IMR-90 (cell line): ENCODE data around the gene MIEN1. TPM values are rescaled to one million over a fixed set of nuclear protein-coding genes. Genes with fewer than 3 reads are reported as not detected.

Experiments
- ATAC-seq: fragments of 200-7000 bp; cut with Tn5 transposase; 2 replicates; pipeline ENCODE4 v1.9.1; 2020; ENCODE audit warnings: low read depth, mild to moderate bottlenecking, moderate library complexity
- BruUV-seq: library from RNA; stranded (reverse); fragments of 400-500 nt; replicated peaks from 2 replicates; lab custom pipeline; 2021; lab: Mats Ljungman, UMichigan
- CTCF ChIA-PET: fragments of 300-600 bp; formaldehyde crosslinking; extraction: SDS; loops from one replicate; lab custom pipeline; 2021; ENCODE audit warnings: antibody characterized with exemption; lab: Yijun Ruan, JAX
- POLR2A ChIA-PET: fragments of 300-600 bp; sonication (Branson Sonifier 250); formaldehyde crosslinking; loops from one replicate; lab custom pipeline; 2022; ENCODE audit warnings: antibody characterized with exemption; ENCODE audit not compliant: unreplicated experiment; lab: Charles Lee
- DNase-seq: peaks from one replicate; pipeline ENCODE4 v3.0.0; 2013
- H2AFZ ChIP-seq: replicated peaks from 2 replicates; pipeline ENCODE3; 2013; ENCODE audit warnings: low read length, mild to moderate bottlenecking; ENCODE audit not compliant: poor library complexity
- H2AK5ac ChIP-seq: 2 replicates; pipeline ENCODE4 v1.6.1; 2013; ENCODE audit warnings: low read depth, low read length, inconsistent platforms
- H2AK9ac ChIP-seq: replicated peaks from 2 replicates; pipeline ENCODE3; 2013; ENCODE audit warnings: mild to moderate bottlenecking, low read depth, low read length, moderate library complexity; ENCODE audit not compliant: poor library complexity
- H2BK120ac ChIP-seq: 2 replicates; pipeline ENCODE4 v1.6.1; 2013; ENCODE audit warnings: low read depth, low read length, inconsistent platforms
- H2BK15ac ChIP-seq: 3 replicates; pipeline ENCODE4 v1.6.1; 2013; ENCODE audit warnings: low read depth, low read length, inconsistent platforms
- H2BK20ac ChIP-seq: 2 replicates; pipeline ENCODE4 v1.6.1; 2013; ENCODE audit warnings: low read depth, mild to moderate bottlenecking, inconsistent platforms, low read length, moderate library complexity
- H2BK5ac ChIP-seq: 2 replicates; pipeline ENCODE4 v1.6.1; 2013; ENCODE audit warnings: mild to moderate bottlenecking, low read depth, low read length, inconsistent platforms; ENCODE audit not compliant: poor library complexity, severe bottlenecking
- H3K14ac ChIP-seq: replicated peaks from 2 replicates; pipeline ENCODE4 v1.6.1; 2013; ENCODE audit warnings: low read depth, low read length, inconsistent platforms
- H3K18ac ChIP-seq: 2 replicates; pipeline ENCODE4 v1.6.1; 2013; ENCODE audit warnings: low read depth, low read length, control low read depth
- H3K23ac ChIP-seq: 2 replicates; pipeline ENCODE4 v1.6.1; 2013; ENCODE audit warnings: low read depth, low read length, inconsistent platforms
- H3K27ac ChIP-seq: 2 replicates; pipeline ENCODE4 v1.5.1; 2013; ENCODE audit warnings: mild to moderate bottlenecking, control low read depth, low read length; ENCODE audit not compliant: insufficient read depth
- H3K27me3 ChIP-seq: 2 replicates; pipeline ENCODE4 v1.6.1; 2013; ENCODE audit warnings: low read length; ENCODE audit not compliant: control insufficient read depth, insufficient read depth
- H3K36me3 ChIP-seq: 2 replicates; pipeline ENCODE4 v1.6.1; 2013; ENCODE audit warnings: low read length, mixed read lengths; ENCODE audit not compliant: control insufficient read depth, insufficient read depth
- H3K4ac ChIP-seq: 2 replicates; pipeline ENCODE4 v1.6.1; 2013; ENCODE audit warnings: low read depth, low read length, inconsistent platforms
- H3K4me1 ChIP-seq: 2 replicates; pipeline ENCODE4 v1.6.1; 2013; ENCODE audit warnings: low read length, mixed read lengths; ENCODE audit not compliant: control insufficient read depth, insufficient read depth
- H3K4me2 ChIP-seq: 2 replicates; pipeline ENCODE4 v1.6.1; 2013; ENCODE audit warnings: low read depth, mild to moderate bottlenecking, control low read depth, low read length, moderate library complexity
- H3K4me3 ChIP-seq: 2 replicates; pipeline ENCODE4 v1.5.1; 2013; ENCODE audit warnings: low read depth, mild to moderate bottlenecking, control low read depth, low read length, moderate library complexity; ENCODE audit not compliant: insufficient read depth
- H3K56ac ChIP-seq: 2 replicates; pipeline ENCODE4 v1.6.1; 2013; ENCODE audit warnings: low read length, inconsistent platforms; ENCODE audit not compliant: insufficient read depth; ENCODE audit errors: extremely low read depth
- H3K79me1 ChIP-seq, 2 experiments: 2 replicates each; pipeline ENCODE4 v1.6.1; 2013; ENCODE audit warnings: low read length in 2 of 2, inconsistent platforms in 1 of 2, low read depth in 1 of 2
- H3K9ac ChIP-seq: 2 replicates; pipeline ENCODE4 v1.6.1; 2013; ENCODE audit warnings: low read depth, low read length, control low read depth
- H3K9me1 ChIP-seq: 2 replicates; pipeline ENCODE4 v1.6.1; 2013; ENCODE audit warnings: low read length, inconsistent platforms; ENCODE audit not compliant: insufficient read depth
- H3K9me3 ChIP-seq: 2 replicates; pipeline ENCODE4 v1.6.1; 2013; ENCODE audit warnings: low read length; ENCODE audit not compliant: control insufficient read depth, insufficient read depth
- H4K20me1 ChIP-seq: 2 replicates; pipeline ENCODE4 v1.6.1; 2013; ENCODE audit warnings: low read length, inconsistent platforms; ENCODE audit not compliant: insufficient read depth
- H4K5ac ChIP-seq: 2 replicates; pipeline ENCODE4 v1.6.1; 2013; ENCODE audit warnings: mild to moderate bottlenecking, low read depth, low read length, control low read depth
- H4K8ac ChIP-seq, 2 experiments: 2 replicates each; pipeline ENCODE4 v1.6.1; 2013; ENCODE audit warnings: low read depth in 2 of 2, low read length in 2 of 2, control low read depth in 1 of 2, inconsistent platforms in 1 of 2
- H4K91ac ChIP-seq: 2 replicates; pipeline ENCODE4 v1.6.1; 2013; ENCODE audit warnings: low read depth, low read length, inconsistent platforms; ENCODE audit not compliant: insufficient read depth
- BHLHE40 ChIP-seq: fragments of 150-350 bp; IDR thresholded peaks from 2 replicates; pipeline ENCODE4 v1.6.1; 2016; ENCODE audit warnings: mild to moderate bottlenecking, low read depth, low read length
- CEBPB ChIP-seq: IDR thresholded peaks from 2 replicates; pipeline ENCODE4 v1.6.1; 2012; ENCODE audit warnings: low read depth, low read length, improper control_type of control experiment
- CHD1 ChIP-seq: IDR thresholded peaks from 2 replicates; pipeline ENCODE4 v1.6.1; 2012; ENCODE audit warnings: low read depth, low read length, improper control_type of control experiment
- FOS ChIP-seq: fragments of 150-350 bp; IDR thresholded peaks from 2 replicates; pipeline ENCODE4 v1.6.1; 2016; ENCODE audit warnings: low read depth, low read length
- MAFK ChIP-seq: IDR thresholded peaks from 2 replicates; pipeline ENCODE4 v1.6.1; 2012; ENCODE audit warnings: low read depth, low read length, improper control_type of control experiment
- MAZ ChIP-seq: IDR thresholded peaks from 2 replicates; pipeline ENCODE4 v1.6.1; 2012; ENCODE audit warnings: low read depth, mild to moderate bottlenecking, low read length, improper control_type of control experiment, moderate library complexity, borderline replicate concordance
- MXI1 ChIP-seq: IDR thresholded peaks from 2 replicates; pipeline ENCODE4 v1.6.1; 2012; ENCODE audit warnings: low read depth, mild to moderate bottlenecking, low read length, moderate library complexity, borderline replicate concordance
- NFE2L2 ChIP-seq: fragments of 150-350 bp; IDR thresholded peaks from 2 replicates; pipeline ENCODE4 v1.6.1; 2016; ENCODE audit warnings: low read depth, mild to moderate bottlenecking, low read length
- POLR2A ChIP-seq: IDR thresholded peaks from 2 replicates; pipeline ENCODE4 v1.6.1; 2012; ENCODE audit warnings: mild to moderate bottlenecking, low read depth, low read length
- RAD21 ChIP-seq: IDR thresholded peaks from 2 replicates; pipeline ENCODE4 v1.6.1; 2012; ENCODE audit warnings: low read length, improper control_type of control experiment
- RCOR1 ChIP-seq: IDR thresholded peaks from 2 replicates; pipeline ENCODE4 v1.6.1; 2012; ENCODE audit warnings: mild to moderate bottlenecking, low read length, improper control_type of control experiment; ENCODE audit not compliant: insufficient replicate concordance
- RFX5 ChIP-seq: IDR thresholded peaks from 2 replicates; pipeline ENCODE4 v1.8.0; 2012; ENCODE audit warnings: low read depth, mild to moderate bottlenecking, low read length, moderate library complexity
- SMC3 ChIP-seq: fragments of 150-350 bp; IDR thresholded peaks from 2 replicates; pipeline ENCODE4 v1.6.1; 2016; ENCODE audit warnings: low read depth, mild to moderate bottlenecking, antibody characterized with exemption, low read length, moderate library complexity
- WGBS, 2 experiments: methylation state at CpG; one replicate each; pipeline versions ENCODE4 v1.1.5 to v1.1.7; 2013; ENCODE audit warnings: missing lambda C conversion rate in 2 of 2; ENCODE audit not compliant: insufficient read length in 1 of 2; ENCODE audit errors: extremely low coverage in 2 of 2; 5-methylcytosine and 5-hydroxymethylcytosine counted together
- dilution Hi-C: fragments of 300-500 bp; cut with HindIII; formaldehyde crosslinking; loops from one replicate; pipeline ENCODE4 v1.14.3; 2018; ENCODE audit warnings: low sequenced_read_pairs; ENCODE audit not compliant: unreplicated experiment
- in situ Hi-C: fragments of 300-500 bp; cut with MboI; formaldehyde crosslinking; loops from 3 replicates; pipeline ENCODE4 v1.14.3; 2019; ENCODE audit warnings: low sequenced_read_pairs, inconsistent platforms, mixed read lengths
- intact Hi-C: fragments of 100-400 bp; cut with micrococcal nuclease; formaldehyde crosslinking; loops from 2 replicates; pipeline ENCODE4 v1.10.0; 2022
- polyA plus RNA-seq, 3 experiments: library from polyadenylated mRNA; depleted of rRNA; stranded (reverse); fragments of >200 nt; gene quantifications; 2 replicates each; pipeline ENCODE4 v1.2.3, GENCODE V29; 2012; ENCODE audit warnings: low replicate concordance in 1 of 3
- total RNA-seq: library from RNA; depleted of rRNA; stranded (reverse); fragments of >200 nt; gene quantifications from 2 replicates; pipeline ENCODE4 v1.2.3, GENCODE V29; 2012
- TF ChIP-seq, protein P1 (sequence below): conservative IDR thresholded peaks from 2 replicates; pipeline ENCODE4 v1.5.1; 2012; ENCODE audit warnings: mild to moderate bottlenecking, low read depth, low read length, improper control_type of control experiment
- TF ChIP-seq, protein P2 (sequence below): fragments of 150-350 bp; IDR thresholded peaks from 2 replicates; pipeline ENCODE4 v1.6.1; 2017; ENCODE audit warnings: mild to moderate bottlenecking, antibody characterized with exemption, low read length, low read depth
- TF ChIP-seq, protein P3 (sequence below): fragments of 150-350 bp; IDR thresholded peaks from 2 replicates; pipeline ENCODE4 v1.6.1; 2016; ENCODE audit warnings: low read depth, mild to moderate bottlenecking, low read length, moderate library complexity, borderline replicate concordance

MIEN1 gene
- total and polyA plus RNA-seq, 2 of the 4 experiments (the other 2 are of a cell fraction) = 20.3 to 75.6 TPM

DNA sequence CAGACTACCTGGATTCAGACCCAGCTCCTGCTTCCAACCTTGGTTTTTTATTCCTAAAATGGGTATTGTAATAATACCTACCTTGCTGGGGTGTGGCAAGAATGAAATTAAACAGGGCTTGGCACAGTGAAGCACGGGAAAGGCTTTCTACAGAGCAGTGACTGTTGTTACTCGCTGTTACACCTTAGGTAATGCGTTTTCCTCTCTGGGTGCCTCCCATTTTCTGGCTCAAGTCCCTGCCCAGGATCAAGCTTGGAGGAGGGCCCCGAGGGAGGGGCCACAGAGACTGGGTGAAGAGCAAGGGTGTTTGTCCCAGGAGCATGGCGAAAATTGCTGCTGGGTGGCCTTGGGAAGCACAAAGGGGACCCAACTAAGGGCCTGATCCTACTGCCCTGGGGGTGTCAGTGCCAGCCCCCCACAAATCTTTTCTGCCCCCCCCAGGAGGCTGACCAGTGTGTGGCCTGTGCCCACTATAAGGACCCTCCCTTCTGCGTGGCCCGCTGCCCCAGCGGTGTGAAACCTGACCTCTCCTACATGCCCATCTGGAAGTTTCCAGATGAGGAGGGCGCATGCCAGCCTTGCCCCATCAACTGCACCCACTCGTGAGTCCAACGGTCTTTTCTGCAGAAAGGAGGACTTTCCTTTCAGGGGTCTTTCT is 13.3 kb downstream of the MIEN1 start:
- Histone ChIP-seq H2AK9ac (no peak overlapping the region), H3K36me3 (peaks cover 51% of the 10 kb centered on the region), H3K27me3 (no peaks in the 10 kb centered on the region), H4K5ac (no peak overlapping the region), H4K8ac (no peak overlapping the region), H3K27ac (no peak overlapping the region), H4K91ac (no peak overlapping the region), H3K9me3 (no peaks in the 10 kb centered on the region), H3K4me3 (no peak overlapping the region), H2BK5ac (no peak overlapping the region), H2AK5ac (no peak overlapping the region), H3K56ac (no peak overlapping the region), H4K20me1 (no peaks in the 10 kb centered on the region), H2BK120ac (no peak overlapping the region), H3K4me1 (no peaks in the 10 kb centered on the region), H3K4me2 (no peak overlapping the region), H3K14ac (no peak overlapping the region), H3K23ac (no peak overlapping the region), H2BK20ac (no peak overlapping the region), H3K9me1 (no peaks in the 10 kb centered on the region), H3K79me1 (no peaks in the 10 kb centered on the region), H2AFZ (no peak overlapping the region), H3K18ac (no peak overlapping the region), H3K9ac (no peak overlapping the region), H2BK15ac (no peak overlapping the region), H3K4ac (no peak overlapping the region)
- CTCF ChIA-PET = no interaction called here
- 97% methylated on average over 4 of the region's 11 CpGs; no CpG with 5 or more reads in 1 of the 2 experiments for WGBS, 2 experiments
- POLR2A ChIA-PET = no interaction called here
- intact Hi-C loops (no loop called here), in situ Hi-C loops (no loop called here), dilution Hi-C loops (no loop called here)
- ATAC-seq (no peak), DNase-seq (no peak)
- TF ChIP-seq, protein P1, sequence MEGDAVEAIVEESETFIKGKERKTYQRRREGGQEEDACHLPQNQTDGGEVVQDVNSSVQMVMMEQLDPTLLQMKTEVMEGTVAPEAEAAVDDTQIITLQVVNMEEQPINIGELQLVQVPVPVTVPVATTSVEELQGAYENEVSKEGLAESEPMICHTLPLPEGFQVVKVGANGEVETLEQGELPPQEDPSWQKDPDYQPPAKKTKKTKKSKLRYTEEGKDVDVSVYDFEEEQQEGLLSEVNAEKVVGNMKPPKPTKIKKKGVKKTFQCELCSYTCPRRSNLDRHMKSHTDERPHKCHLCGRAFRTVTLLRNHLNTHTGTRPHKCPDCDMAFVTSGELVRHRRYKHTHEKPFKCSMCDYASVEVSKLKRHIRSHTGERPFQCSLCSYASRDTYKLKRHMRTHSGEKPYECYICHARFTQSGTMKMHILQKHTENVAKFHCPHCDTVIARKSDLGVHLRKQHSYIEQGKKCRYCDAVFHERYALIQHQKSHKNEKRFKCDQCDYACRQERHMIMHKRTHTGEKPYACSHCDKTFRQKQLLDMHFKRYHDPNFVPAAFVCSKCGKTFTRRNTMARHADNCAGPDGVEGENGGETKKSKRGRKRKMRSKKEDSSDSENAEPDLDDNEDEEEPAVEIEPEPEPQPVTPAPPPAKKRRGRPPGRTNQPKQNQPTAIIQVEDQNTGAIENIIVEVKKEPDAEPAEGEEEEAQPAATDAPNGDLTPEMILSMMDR = no peak
- TF ChIP-seq MXI1 (no peak), MAZ (no peak), FOS (no peak), SMC3 (no peak), MAFK (no peak), NFE2L2 (no peak), RCOR1 (no peak), BHLHE40 (no peak), CEBPB (no peak), RAD21 (no peak), POLR2A (no peak), CHD1 (no peak), RFX5 (no peak)
- TF ChIP-seq, protein P2, sequence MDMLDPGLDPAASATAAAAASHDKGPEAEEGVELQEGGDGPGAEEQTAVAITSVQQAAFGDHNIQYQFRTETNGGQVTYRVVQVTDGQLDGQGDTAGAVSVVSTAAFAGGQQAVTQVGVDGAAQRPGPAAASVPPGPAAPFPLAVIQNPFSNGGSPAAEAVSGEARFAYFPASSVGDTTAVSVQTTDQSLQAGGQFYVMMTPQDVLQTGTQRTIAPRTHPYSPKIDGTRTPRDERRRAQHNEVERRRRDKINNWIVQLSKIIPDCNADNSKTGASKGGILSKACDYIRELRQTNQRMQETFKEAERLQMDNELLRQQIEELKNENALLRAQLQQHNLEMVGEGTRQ = no peak
- TF ChIP-seq, protein P3, sequence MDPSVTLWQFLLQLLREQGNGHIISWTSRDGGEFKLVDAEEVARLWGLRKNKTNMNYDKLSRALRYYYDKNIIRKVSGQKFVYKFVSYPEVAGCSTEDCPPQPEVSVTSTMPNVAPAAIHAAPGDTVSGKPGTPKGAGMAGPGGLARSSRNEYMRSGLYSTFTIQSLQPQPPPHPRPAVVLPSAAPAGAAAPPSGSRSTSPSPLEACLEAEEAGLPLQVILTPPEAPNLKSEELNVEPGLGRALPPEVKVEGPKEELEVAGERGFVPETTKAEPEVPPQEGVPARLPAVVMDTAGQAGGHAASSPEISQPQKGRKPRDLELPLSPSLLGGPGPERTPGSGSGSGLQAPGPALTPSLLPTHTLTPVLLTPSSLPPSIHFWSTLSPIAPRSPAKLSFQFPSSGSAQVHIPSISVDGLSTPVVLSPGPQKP = no peak
- no TSS peak for BruUV-seq
